ENCODE data around the gene NT5DC2. TPM values are rescaled to one million over a fixed set of nuclear protein-coding genes. Genes with fewer than 3 reads are reported as not detected.

NT5DC2 gene
- total RNA-seq, 1 experiment from 2014 or later, result 73.1 TPM

GRCh38 chr3:52511509-52511908 lies 22.1 kb downstream of the NT5DC2 start:
- DNase-seq (ENCODE audit: low read depth), result no peak

GRCh38 chr3:52509753-52510328 lies 23.8 kb downstream of the NT5DC2 start:
- no peak for DNase-seq (ENCODE audit: low read depth)

- DNase-seq (ENCODE audit: low read depth), result peak; percentile 80
Measured at GRCh38 chr3:52507359-52507758, 26.3 kb downstream of the NT5DC2 start.

GRCh38 chr3:52506266-52506966 lies 27.2 kb downstream of the NT5DC2 start:
- no peak for DNase-seq (ENCODE audit: low read depth)

- DNase-seq (ENCODE audit: low read depth), result no peak
Measured at GRCh38 chr3:52504977-52505376, 28.7 kb downstream of the NT5DC2 start.

- no peak for DNase-seq (ENCODE audit: low read depth)
Measured at GRCh38 chr3:52503788-52504424, 29.8 kb downstream of the NT5DC2 start.

GRCh38 chr3:52502808-52503350 lies 30.8 kb downstream of the NT5DC2 start:
- DNase-seq (ENCODE audit: low read depth), result no peak

GRCh38 chr3:52502001-52502400 lies 31.7 kb downstream of the NT5DC2 start:
- DNase-seq (ENCODE audit: low read depth), result no peak

GRCh38 chr3:52501046-52501445 lies 32.6 kb downstream of the NT5DC2 start:
- no peak for DNase-seq (ENCODE audit: low read depth)

- peak; percentile 49 for DNase-seq (ENCODE audit: low read depth)
Measured at GRCh38 chr3:52498137-52499054, 35.3 kb downstream of the NT5DC2 start.

GRCh38 chr3:52495777-52496602 lies 37.7 kb downstream of the NT5DC2 start:
- DNase-seq (ENCODE audit: low read depth), result no peak

- no peak for DNase-seq (ENCODE audit: low read depth)
Measured at GRCh38 chr3:52494886-52495495, 38.7 kb downstream of the NT5DC2 start, which contains the start of gene STAB1. STAB1 (plus strand) TSS chr3:52495338; CDS start chr3:52495414, 76 bp downstream.

GRCh38 chr3:52494445-52494844 lies 39.2 kb downstream of the NT5DC2 start:
- DNase-seq (ENCODE audit: low read depth), result no peak

GRCh38 chr3:52493232-52494017 lies 40.2 kb downstream of the NT5DC2 start:
- no peak for DNase-seq (ENCODE audit: low read depth)

GRCh38 chr3:52492059-52492458 lies 41.6 kb downstream of the NT5DC2 start:
- no peak for DNase-seq (ENCODE audit: low read depth)

- DNase-seq (ENCODE audit: low read depth), result peak; percentile 67
Measured at GRCh38 chr3:52490939-52491526, 42.6 kb downstream of the NT5DC2 start.

GRCh38 chr3:52490035-52490938 lies 43.4 kb downstream of the NT5DC2 start:
- DNase-seq (ENCODE audit: low read depth), result no peak

- DNase-seq (ENCODE audit: low read depth), result no peak
Measured at GRCh38 chr3:52489453-52489852, 44.2 kb downstream of the NT5DC2 start.

Measured in Daoy (cell line).